Measurements from ENCODE around the gene PRSS57.

The PRSS57 gene

GRCh38 chr19:638906-639252 lies 56.4 kb downstream of the PRSS57 start:
- DNase-seq (ENCODE audit: low read depth in 2 of 2) = no peak

All from stimulated activated CD8-positive, alpha-beta memory T cell treated with anti-CD3 and anti-CD28 coated beads, Interleukin-15, amount 100 ng/mL, for 48 hours (primary cell).